ENCODE measurements around the gene SPEF1. TPM values are rescaled to one million over a fixed set of nuclear protein-coding genes. Genes with fewer than 3 reads are reported as not detected.

Gene SPEF1
- total RNA-seq, 1 experiment from 2014 or later = 0.95 TPM

GRCh38 chr20:3749087-3749688 is 32.1 kb downstream of the SPEF1 start:
- Histone ChIP-seq H3K4me3 (no peak overlapping the region), H3K9me3 (no peaks in the 10 kb centered on the region), H3K36me3 (no peaks in the 10 kb centered on the region; the same call in 1 of the 2 replicates), H3K27me3 (no peaks in the 10 kb centered on the region)
- no peak for DNase-seq

- no peak for DNase-seq
Observed at GRCh38 chr20:3748073-3748472, 33.2 kb downstream of the SPEF1 start.

DNA sequence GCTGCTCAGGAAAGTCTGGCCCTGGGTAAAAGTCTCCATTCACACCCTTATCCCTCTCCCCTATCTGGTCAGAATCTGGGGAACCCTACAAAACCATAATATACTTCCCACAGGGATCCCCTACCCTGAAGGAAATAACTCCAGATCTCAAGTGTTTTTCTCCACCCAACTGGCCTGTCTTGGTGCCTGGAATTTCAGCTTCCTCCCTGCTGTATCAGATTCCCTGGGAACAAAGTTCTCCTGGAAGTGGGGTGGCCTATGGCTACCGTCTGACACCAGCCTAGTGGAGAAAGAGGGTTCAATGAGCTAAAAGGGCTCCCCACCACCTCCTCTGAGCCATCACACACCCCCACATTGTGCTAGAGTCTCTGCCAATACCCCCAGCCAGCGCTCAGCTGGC is 33.8 kb downstream of the SPEF1 start:
- H3K27me3 ChIP-seq = no peaks in the 10 kb centered on the region
- no peaks in the 10 kb centered on the region for H3K9me3 ChIP-seq
- no peak for DNase-seq
- H3K4me3 ChIP-seq = no peak overlapping the region
- H3K36me3 ChIP-seq = no peaks in the 10 kb centered on the region

More at GRCh38 chr20:3748073-3748472, 33.2 kb downstream of the SPEF1 start:
- Histone ChIP-seq H3K27me3 (no peaks in the 10 kb centered on the region), H3K36me3 (no peaks in the 10 kb centered on the region; the same call in 1 of the 2 replicates), H3K9me3 (no peaks in the 10 kb centered on the region), H3K4me3 (no peak overlapping the region)

- Histone ChIP-seq H3K9me3 (no peaks in the 10 kb centered on the region), H3K27me3 (no peaks in the 10 kb centered on the region), H3K36me3 (no peaks in the 10 kb centered on the region), H3K4me3 (no peak overlapping the region)
- DNase-seq = no peak
Observed at GRCh38 chr20:3745686-3746173, 35.5 kb downstream of the SPEF1 start.

DNA sequence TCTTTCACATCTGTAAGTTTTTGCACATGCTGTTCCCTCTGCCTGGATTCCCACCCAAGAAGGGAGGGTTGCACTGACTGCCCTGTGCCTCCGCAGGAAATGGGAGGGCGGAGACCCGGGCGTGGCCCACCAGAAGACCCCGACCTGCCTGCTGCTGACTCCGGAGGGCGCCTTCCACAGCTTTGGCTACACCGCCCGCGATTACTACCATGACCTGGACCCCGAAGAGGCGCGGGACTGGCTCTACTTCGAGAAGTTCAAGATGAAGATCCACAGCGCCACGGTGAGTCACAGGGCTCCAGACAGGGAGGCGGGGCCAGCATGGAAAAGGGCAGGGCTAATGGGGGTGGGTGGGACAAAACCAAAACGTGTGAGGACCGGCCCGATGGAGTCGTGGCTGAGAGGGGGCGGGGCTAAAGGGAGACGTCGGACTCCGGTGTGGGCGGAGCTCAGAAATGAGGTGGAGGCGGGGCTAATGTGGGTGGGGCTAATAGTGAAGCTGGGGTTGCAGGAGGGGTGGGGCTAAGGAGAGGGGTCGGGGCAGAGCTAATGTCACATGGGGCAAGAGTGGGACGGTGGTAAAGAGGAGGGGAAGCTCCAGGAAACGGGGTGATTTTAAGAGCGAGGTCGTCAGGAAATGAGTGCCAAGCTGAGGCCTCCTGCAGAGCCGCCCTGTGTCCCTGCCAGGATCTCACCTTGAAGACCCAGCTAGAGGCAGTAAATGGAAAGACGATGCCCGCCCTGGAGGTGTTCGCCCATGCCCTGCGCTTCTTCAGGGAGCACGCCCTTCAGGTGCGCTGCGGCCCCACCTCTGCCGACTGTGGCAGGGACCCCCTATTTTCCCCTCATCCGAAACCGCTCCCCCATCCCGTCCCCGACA is 36.2 kb downstream of the SPEF1 start:
- H3K4me3 ChIP-seq = no peak overlapping the region
- H3K27me3 ChIP-seq = no peaks in the 10 kb centered on the region
- H3K9me3 ChIP-seq = no peaks in the 10 kb centered on the region
- no peaks in the 10 kb centered on the region for H3K36me3 ChIP-seq
- no peak for DNase-seq

- H3K9me3 ChIP-seq = no peaks in the 10 kb centered on the region
- H3K4me3 ChIP-seq = no peak overlapping the region
- H3K27me3 ChIP-seq = no peaks in the 10 kb centered on the region
- no peaks in the 10 kb centered on the region for H3K36me3 ChIP-seq
- DNase-seq = no peak
Observed at GRCh38 chr20:3744037-3744436, 37.2 kb downstream of the SPEF1 start.

GRCh38 chr20:3743251-3743650 is 38.0 kb downstream of the SPEF1 start:
- no peaks in the 10 kb centered on the region for H3K9me3 ChIP-seq
- no peak overlapping the region for H3K4me3 ChIP-seq
- no peaks in the 10 kb centered on the region for H3K27me3 ChIP-seq
- H3K36me3 ChIP-seq = no peaks in the 10 kb centered on the region
- DNase-seq = no peak

- no peaks in the 10 kb centered on the region for H3K36me3 ChIP-seq
- H3K4me3 ChIP-seq = no peak overlapping the region
- no peaks in the 10 kb centered on the region for H3K27me3 ChIP-seq
- no peak for DNase-seq
- H3K9me3 ChIP-seq = no peaks in the 10 kb centered on the region
Observed at GRCh38 chr20:3741836-3742458, 39.3 kb downstream of the SPEF1 start.

GRCh38 chr20:3740615-3741301 is 40.5 kb downstream of the SPEF1 start:
- DNase-seq = no peak
- no peaks in the 10 kb centered on the region for H3K27me3 ChIP-seq
- H3K4me3 ChIP-seq = no peak overlapping the region
- no peaks in the 10 kb centered on the region for H3K9me3 ChIP-seq
- H3K36me3 ChIP-seq = no peaks in the 10 kb centered on the region

DNA sequence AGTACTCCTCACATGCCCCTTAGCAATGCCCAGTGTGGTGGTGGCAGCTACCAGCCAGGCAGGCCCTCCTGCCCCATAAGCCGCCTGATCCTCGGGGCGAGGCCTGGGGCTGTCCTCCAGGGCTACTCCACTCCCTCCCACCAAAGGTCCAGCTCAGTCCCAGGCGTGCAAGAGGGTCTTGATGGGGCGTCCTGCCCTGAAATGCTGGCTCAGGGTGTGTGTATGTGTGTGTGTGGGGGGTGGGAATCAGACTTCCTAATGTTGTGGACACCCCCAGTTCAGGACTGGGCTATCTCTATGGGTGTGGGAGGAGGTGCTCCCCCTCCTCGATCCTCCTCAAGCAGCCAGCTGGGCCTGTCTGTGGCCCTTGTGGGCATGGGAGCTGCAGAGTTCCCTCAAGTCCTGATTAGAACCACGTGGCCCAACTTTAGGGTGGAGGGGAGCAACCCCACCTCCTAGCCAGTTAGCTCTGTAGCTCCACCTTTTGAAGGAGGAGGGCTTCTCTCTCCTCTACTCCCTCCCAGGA is 41.3 kb downstream of the SPEF1 start:
- Histone ChIP-seq H3K4me3 (no peak overlapping the region), H3K36me3 (no peaks in the 10 kb centered on the region), H3K9me3 (no peaks in the 10 kb centered on the region), H3K27me3 (no peaks in the 10 kb centered on the region)
- DNase-seq = no peak

DNA sequence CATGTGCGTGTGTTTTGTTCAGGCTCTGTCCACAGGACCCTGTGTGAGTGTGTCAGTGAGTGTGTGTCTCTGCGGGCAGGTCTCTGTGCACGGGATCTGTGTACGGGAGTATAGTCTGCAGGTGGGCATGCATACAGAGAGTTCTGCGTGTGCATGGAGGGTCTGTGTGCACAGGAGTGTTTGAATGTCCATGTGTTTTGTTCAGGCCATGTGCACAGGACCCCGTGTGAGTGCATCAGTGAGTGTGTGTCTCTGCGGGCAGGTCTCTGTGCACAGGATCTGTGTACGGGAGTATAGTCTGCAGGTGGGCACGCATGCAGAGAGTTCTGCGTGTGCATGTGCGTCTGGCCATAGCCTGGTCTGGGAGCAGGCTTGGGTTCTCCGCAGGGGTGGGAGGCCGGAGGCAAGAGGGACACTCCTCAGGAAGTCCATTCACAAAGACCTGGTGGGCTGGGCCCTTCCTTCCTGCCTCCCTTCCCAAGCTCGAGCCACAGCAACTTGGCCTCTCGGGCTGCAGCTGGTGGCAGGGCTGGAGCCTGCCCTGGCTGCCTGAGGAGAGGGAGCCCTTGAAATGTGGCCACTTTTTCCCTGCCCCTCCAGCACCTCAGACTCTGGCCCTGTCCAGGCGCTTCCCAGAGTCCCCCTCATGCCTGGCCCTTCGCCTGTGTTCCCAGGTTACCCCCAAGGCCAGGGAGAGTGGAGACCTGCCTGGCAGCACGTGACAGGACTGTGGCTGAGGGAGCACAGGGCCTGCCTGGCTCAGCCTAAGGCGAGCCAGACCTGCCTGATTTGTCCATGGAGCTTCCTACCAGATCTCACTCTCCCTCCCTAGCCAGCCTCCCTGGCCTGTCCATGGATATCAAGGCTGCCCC is 42.0 kb downstream of the SPEF1 start:
- DNase-seq = no peak
- Histone ChIP-seq H3K36me3 (no peaks in the 10 kb centered on the region), H3K9me3 (no peaks in the 10 kb centered on the region), H3K27me3 (no peaks in the 10 kb centered on the region), H3K4me3 (no peak overlapping the region)

DNA sequence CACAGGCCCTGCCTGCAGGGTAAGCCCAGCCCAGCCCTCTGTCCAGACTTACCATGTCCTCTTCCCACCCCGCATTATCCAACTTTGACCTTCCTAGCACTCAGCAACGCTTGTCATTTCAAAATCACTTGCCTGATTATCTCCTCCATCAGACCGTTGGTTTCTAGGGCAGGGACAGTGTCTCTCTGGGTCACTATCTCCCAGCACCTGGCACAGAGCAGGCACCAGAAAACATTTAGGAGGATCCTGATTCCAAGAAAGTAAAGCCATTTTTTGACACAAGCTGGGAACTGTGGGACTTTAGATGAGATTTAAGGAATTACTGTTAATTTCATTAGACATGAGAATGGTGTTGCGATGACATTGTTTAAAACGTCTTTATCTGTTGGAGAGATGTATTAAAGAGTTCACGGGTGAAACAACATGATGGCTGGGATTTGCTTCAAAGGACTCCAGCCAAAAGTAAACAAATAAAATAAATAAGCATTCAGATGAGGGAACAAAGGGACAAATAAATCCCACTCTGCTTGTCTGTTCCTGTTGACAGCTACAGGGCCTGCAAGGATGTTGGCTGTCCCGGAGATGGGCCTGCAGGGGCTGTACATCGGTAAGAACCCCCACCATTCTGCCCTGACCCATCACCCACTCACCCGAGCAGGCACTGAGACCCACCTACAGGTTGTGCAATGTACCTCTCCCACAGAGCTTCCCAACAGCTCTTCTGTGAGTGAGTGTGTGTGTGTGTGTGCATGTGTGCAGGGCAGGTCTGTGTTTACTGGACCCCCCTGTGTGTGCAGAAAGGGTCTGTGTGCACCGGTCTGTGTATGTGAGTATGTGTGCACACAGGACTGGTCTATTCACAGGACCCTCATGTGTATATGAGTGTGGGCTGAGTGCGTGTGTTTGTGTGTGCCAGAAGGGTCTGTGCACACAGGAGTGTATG is 42.9 kb downstream of the SPEF1 start:
- H3K36me3 ChIP-seq = no peaks in the 10 kb centered on the region
- DNase-seq = no peak
- H3K27me3 ChIP-seq = no peaks in the 10 kb centered on the region
- no peaks in the 10 kb centered on the region for H3K9me3 ChIP-seq
- H3K4me3 ChIP-seq = no peak overlapping the region

GRCh38 chr20:3735768-3736167 is 45.5 kb downstream of the SPEF1 start:
- no peaks in the 10 kb centered on the region for H3K27me3 ChIP-seq
- DNase-seq = no peak
- H3K4me3 ChIP-seq = no peak overlapping the region
- H3K9me3 ChIP-seq = no peaks in the 10 kb centered on the region
- H3K36me3 ChIP-seq = no peaks in the 10 kb centered on the region

DNA sequence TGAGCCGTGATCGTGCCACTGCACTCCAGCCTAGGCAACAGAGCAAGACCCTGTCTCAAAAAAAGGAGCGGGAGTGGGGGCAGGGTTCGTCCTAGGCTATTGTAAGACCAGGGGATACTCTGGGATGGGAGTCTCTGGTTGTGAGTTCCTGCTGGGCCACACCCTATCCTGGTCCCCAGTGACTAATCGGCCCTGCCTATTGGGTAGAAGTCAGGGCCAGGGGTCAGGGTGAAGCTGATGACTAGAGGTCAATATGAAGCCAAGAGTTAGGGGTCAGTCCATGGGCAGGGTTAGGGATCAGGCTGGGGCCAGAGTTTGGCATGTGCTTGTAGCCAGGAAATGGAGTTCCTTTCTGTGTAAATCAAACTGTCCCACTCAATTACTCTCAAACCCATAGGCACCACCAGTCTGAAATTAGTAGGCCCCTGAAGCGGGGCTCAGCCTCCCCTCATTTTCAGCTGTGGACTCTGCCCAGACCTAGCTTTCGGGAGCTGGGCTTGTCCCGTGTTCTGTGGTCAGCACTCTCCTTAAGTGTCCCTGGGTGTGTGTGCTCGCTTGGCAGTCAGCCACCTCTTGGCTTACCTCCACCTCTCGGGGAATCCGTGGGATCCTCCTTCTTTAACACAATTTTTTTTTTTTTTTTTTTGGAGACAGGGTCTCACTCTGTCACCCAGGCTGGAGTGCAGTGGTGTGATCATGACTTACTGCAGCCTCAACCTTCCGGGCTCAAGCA is 47.0 kb downstream of the SPEF1 start:
- DNase-seq = peak; percentile 28
- Histone ChIP-seq H3K27me3 (no peaks in the 10 kb centered on the region), H3K4me3 (no peak overlapping the region), H3K36me3 (no peaks in the 10 kb centered on the region), H3K9me3 (no peaks in the 10 kb centered on the region)
